Anterior cingulate cortex (tissue), 58 donors: ENCODE measurements around the gene EFCAB3.
"Not testable (repeated sequence)": the region's sequence is repeated elsewhere in the genome, so short reads cannot be mapped to it uniquely, and the experiment has no call there.

Experiments
- DNase-seq, 58 donors: peaks; one replicate each; lab custom pipeline; 2025; lab: John Stamatoyannopoulos, UW

EFCAB3 gene

GRCh38 chr17:62380253-62380652, at the start of gene EFCAB3:
Gene EFCAB3, plus strand, starts transcription at chr17:62380553. Its CDS starts 2,427 bp downstream, at chr17:62382980.
- no peak for DNase-seq

- no peak for DNase-seq
Observed at GRCh38 chr17:62336527-62336926, 43.8 kb upstream of the EFCAB3 start.

GRCh38 chr17:62343764-62344270, 36.5 kb upstream of the EFCAB3 start:
- no peak for DNase-seq

GRCh38 chr17:62351176-62351575, 29.2 kb upstream of the EFCAB3 start:
- DNase-seq, result no peak

- DNase-seq, result no peak
Observed at GRCh38 chr17:62366191-62366590, 14.2 kb upstream of the EFCAB3 start.

GRCh38 chr17:62381561-62381960, 1.2 kb downstream of the EFCAB3 start:
- no peak for DNase-seq

GRCh38 chr17:62388856-62389255, 8.5 kb downstream of the EFCAB3 start:
- DNase-seq, result peak in 3 of 58 donors; percentile 0 to 7 (median 0)

GRCh38 chr17:62392908-62393307, 12.6 kb downstream of the EFCAB3 start:
- DNase-seq, result no peak

GRCh38 chr17:62398891-62399290, 18.5 kb downstream of the EFCAB3 start:
- no peak for DNase-seq

GRCh38 chr17:62405451-62405850, 25.1 kb downstream of the EFCAB3 start:
- DNase-seq, result no peak

GRCh38 chr17:62413090-62413489, 32.7 kb downstream of the EFCAB3 start:
- DNase-seq, result not testable (repeated sequence)

GRCh38 chr17:62423647-62424461, 43.5 kb downstream of the EFCAB3 start, which contains the start of gene METTL2A:
Gene METTL2A, plus strand, starts transcription at chr17:62423897. Its CDS starts 6 bp downstream, at chr17:62423903.
- DNase-seq, result peak; percentile 25 to 89 (median 70)

- not testable (repeated sequence) for DNase-seq
Observed at GRCh38 chr17:62426214-62426613, 45.9 kb downstream of the EFCAB3 start.

- not testable (repeated sequence) for DNase-seq
Observed at GRCh38 chr17:62435251-62435650, 54.9 kb downstream of the EFCAB3 start.

- DNase-seq, result not testable (repeated sequence)
Observed at GRCh38 chr17:62441181-62441580, 60.8 kb downstream of the EFCAB3 start.

GRCh38 chr17:62444063-62444462, 63.7 kb downstream of the EFCAB3 start:
- no peak for DNase-seq

- DNase-seq, result not testable (repeated sequence)
Observed at GRCh38 chr17:62445791-62446190, 65.4 kb downstream of the EFCAB3 start.

GRCh38 chr17:62452195-62452594, 71.8 kb downstream of the EFCAB3 start:
- not testable (repeated sequence) for DNase-seq

GRCh38 chr17:62453041-62453440, 72.7 kb downstream of the EFCAB3 start:
- not testable (repeated sequence) for DNase-seq

- DNase-seq, result not testable (repeated sequence)
Observed at GRCh38 chr17:62453656-62454055, 73.3 kb downstream of the EFCAB3 start.

- peak in 10 of 58 donors; percentile 1 to 27 (median 4) for DNase-seq
Observed at GRCh38 chr17:62454111-62454510, 73.8 kb downstream of the EFCAB3 start.

GRCh38 chr17:62456016-62456415, 75.7 kb downstream of the EFCAB3 start:
- DNase-seq, result no peak
